OCI-LY3 (cell line): Measurements from ENCODE around the gene ENOSF1.

Experiments
- CTCF ChIP-seq: fragments of 200-600, 300-600 bp; sonication (generic); IDR thresholded peaks from 2 replicates; pipeline ENCODE4 v1.5.1; 2014; ENCODE audit warnings: antibody characterized with exemption, low read length, low read depth
- EZH2phosphoT487 ChIP-seq: fragments of 200-600 bp; shearing (Covaris generic); IDR thresholded peaks from 2 replicates; pipeline ENCODE4 v1.6.1; 2018; ENCODE audit warnings: antibody characterized with exemption, mixed run types, low read depth

DNA sequence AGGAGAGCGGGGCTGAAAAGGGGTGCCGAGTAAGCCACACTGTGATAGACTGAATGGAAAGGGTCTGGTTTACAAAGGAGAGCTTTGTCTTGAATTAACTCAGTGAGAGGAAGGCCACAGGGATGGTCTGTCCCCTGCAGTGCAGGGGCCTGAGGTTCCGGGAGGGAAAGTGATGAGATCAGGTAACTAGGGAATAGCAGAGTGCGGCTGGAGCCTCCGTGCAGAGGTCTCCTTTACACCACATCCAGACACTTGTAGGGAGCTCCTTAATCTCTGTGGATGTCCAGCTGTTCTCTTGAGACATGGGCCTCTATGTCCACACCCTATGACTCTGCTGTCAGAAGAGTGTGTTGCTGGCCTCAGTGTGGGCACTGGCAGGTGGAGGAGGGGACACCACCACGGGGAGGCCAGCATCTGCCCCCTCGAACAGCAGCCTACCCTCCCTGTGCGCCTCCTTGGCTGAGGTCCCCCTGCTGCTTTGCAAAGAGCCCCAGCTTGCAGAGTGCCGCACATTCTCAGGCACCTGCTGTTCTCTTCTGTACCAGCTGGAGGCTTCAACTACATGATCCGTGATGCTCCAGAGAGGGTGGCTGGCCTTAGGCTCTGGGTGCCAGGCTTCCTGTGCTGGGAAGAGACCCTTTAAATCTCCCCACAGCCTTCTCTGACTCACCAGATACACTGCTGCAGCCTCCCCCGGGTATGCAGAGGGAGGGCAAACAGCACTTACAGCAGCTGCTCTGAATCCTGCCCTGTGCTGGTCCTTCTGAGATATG, 25.9 kb downstream of the ENOSF1 start:
- TF ChIP-seq CTCF (no peak), EZH2phosphoT487 (no peak)
